ENCODE data around the gene CLK1.

CLK1 gene

GRCh38 chr2:200810252-200810997 is 54.0 kb downstream of the CLK1 start:
- DNase-seq: no peak

- DNase-seq: no peak
Measured at GRCh38 chr2:200809506-200810251, 54.8 kb downstream of the CLK1 start.
